Neuron (in vitro differentiated cells): ENCODE data around the gene AVL9.

Source experiments
- H2AFZ ChIP-seq: one replicate; pipeline ENCODE4 v1.6.1; 2013; ENCODE audit warnings: low read depth, mild to moderate bottlenecking, inconsistent platforms, low read length, moderate library complexity
- H3K27me3 ChIP-seq: one replicate; pipeline ENCODE4 v1.6.1; 2013; ENCODE audit warnings: low read length; ENCODE audit not compliant: insufficient read depth
- H3K36me3 ChIP-seq: one replicate; pipeline ENCODE4 v1.6.1; 2013; ENCODE audit warnings: low read length; ENCODE audit not compliant: insufficient read depth
- H3K4me1 ChIP-seq: one replicate; pipeline ENCODE4 v1.6.1; 2013; ENCODE audit warnings: low read length; ENCODE audit not compliant: insufficient read depth
- H3K4me3 ChIP-seq: 2 replicates; pipeline ENCODE4 v1.5.1; 2013; ENCODE audit warnings: mild to moderate bottlenecking, low read length, moderate library complexity
- H3K9me3 ChIP-seq: one replicate; pipeline ENCODE4 v1.6.1; 2013; ENCODE audit warnings: low read length

Gene AVL9

DNA sequence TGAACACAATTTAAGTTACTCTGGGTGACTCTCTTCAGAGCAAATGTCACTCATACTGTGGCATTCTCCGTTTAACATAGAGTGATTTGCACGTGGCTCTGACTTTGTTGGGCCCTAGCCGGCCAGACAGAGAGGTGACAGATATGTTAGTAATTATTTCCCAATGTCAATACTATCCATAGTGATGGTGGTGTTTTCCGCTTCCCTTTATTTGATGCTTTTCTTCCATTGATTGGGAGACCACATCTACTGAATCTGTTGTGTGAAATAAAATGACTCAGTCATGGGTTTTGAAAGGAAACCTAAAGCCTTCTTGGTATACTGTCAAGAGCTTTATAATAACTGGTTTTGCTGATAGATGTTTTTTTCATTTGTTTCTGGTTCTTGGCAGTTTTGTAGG lies 7.4 kb downstream of the AVL9 start:
- Histone ChIP-seq H3K9me3 (peaks cover 4% of the 10 kb centered on the region), H3K4me3 (no peak overlapping the region), H3K27me3 (no peaks in the 10 kb centered on the region), H3K4me1 (peaks cover 19% of the 10 kb centered on the region), H2AFZ (no peak overlapping the region), H3K36me3 (peaks cover 10% of the 10 kb centered on the region)

- H3K4me3 ChIP-seq = no peak overlapping the region
- peaks cover 15% of the 10 kb centered on the region for H3K36me3 ChIP-seq
- H3K9me3 ChIP-seq = peaks cover 17% of the 10 kb centered on the region
- H2AFZ ChIP-seq = no peak overlapping the region
- H3K27me3 ChIP-seq = no peaks in the 10 kb centered on the region
- H3K4me1 ChIP-seq = peaks cover 12% of the 10 kb centered on the region
Measured at GRCh38 chr7:32506266-32507054, 11.2 kb downstream of the AVL9 start.

GRCh38 chr7:32507414-32507813 lies 12.1 kb downstream of the AVL9 start:
- Histone ChIP-seq H3K36me3 (peaks cover 15% of the 10 kb centered on the region), H3K4me3 (no peak overlapping the region), H3K4me1 (peaks cover 4% of the 10 kb centered on the region), H3K27me3 (no peaks in the 10 kb centered on the region), H2AFZ (no peak overlapping the region), H3K9me3 (peaks cover 18% of the 10 kb centered on the region)

DNA sequence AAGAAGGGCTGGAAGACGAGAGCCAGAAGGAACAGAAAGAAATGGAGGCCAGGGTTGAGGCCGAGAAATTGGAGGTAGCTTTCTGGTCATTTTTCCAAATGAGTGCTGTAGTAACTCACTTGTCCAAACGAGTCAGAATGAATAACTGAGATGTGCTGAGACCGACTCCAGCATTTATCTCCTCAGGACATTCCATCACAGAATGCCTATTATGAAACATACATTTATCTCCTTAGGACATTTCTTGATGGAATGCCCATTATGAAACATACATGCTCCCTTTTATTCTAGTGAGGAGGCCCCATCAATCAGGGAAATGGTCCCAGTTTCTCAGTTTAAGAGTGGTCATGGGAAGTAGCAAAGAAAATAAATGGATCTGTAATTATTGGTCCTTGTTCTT lies 16.5 kb downstream of the AVL9 start:
- Histone ChIP-seq H3K9me3 (peaks cover 25% of the 10 kb centered on the region), H2AFZ (no peak overlapping the region), H3K36me3 (peaks cover 18% of the 10 kb centered on the region), H3K27me3 (no peaks in the 10 kb centered on the region), H3K4me3 (no peak overlapping the region), H3K4me1 (peaks cover 2% of the 10 kb centered on the region)

DNA sequence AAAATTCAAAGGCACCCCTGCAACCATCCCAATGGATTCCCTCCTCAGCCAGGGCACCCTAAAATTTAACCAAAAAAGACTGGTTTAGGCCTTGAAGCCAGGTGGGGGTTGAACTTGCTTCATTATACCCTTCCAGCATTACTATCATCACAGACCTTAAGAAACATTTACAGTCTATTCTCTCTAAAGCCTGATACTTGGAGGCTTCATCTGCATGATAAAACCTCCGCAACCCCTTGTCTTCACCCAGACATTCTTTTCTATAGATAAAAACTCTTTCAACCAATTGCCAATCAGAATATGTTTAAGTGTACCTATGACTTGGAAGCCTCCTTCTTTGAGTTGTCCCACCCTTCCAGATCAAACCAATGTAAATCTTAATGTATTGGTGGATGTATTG lies 17.9 kb downstream of the AVL9 start:
- no peak overlapping the region for H3K4me3 ChIP-seq
- peaks cover 29% of the 10 kb centered on the region for H3K9me3 ChIP-seq
- H3K4me1 ChIP-seq = peaks cover 2% of the 10 kb centered on the region
- H2AFZ ChIP-seq = no peak overlapping the region
- H3K27me3 ChIP-seq = no peaks in the 10 kb centered on the region
- peaks cover 15% of the 10 kb centered on the region for H3K36me3 ChIP-seq

- Histone ChIP-seq H3K4me3 (no peak overlapping the region), H3K27me3 (no peaks in the 10 kb centered on the region), H3K4me1 (peaks cover 2% of the 10 kb centered on the region), H3K36me3 (peaks cover 8% of the 10 kb centered on the region), H3K9me3 (peaks cover 32% of the 10 kb centered on the region), H2AFZ (no peak overlapping the region)
Measured at GRCh38 chr7:32515890-32516550, 20.7 kb downstream of the AVL9 start.

GRCh38 chr7:32516551-32517100 lies 21.3 kb downstream of the AVL9 start:
- Histone ChIP-seq H2AFZ (no peak overlapping the region), H3K4me3 (no peak overlapping the region), H3K27me3 (no peaks in the 10 kb centered on the region), H3K36me3 (peaks cover 8% of the 10 kb centered on the region), H3K9me3 (peaks cover 30% of the 10 kb centered on the region), H3K4me1 (peaks cover 2% of the 10 kb centered on the region)

DNA sequence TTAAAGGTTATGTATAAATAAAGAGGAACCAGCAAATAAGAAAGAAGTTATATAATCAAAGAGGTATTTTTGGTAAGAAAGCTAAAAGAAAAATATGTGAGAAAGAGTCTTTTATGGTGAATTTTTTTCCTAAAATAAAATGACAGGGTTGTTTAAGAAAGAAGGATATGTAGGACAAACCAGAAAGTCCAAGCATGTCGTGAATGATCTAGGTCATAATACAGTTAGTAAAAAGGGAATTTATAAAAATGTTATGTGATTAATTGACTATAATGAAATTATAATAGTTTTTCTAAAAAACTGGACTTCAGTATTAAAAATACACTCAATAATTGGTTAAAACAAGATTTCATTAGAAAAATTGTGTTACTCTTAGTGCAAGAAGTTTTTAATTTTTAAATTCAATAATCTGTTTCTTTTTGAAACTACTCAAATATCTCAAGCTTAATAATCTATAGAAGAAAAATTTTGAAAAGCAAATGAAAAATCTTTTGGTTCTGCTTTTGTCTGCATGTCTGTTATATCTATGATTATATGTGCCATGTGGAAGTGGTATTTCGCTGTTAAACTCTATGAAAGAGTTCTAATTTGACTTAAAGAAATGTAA lies 23.3 kb downstream of the AVL9 start:
- Histone ChIP-seq H2AFZ (no peak overlapping the region), H3K27me3 (no peaks in the 10 kb centered on the region), H3K36me3 (peaks cover 11% of the 10 kb centered on the region), H3K9me3 (peaks cover 36% of the 10 kb centered on the region), H3K4me1 (no peaks in the 10 kb centered on the region), H3K4me3 (no peak overlapping the region)

GRCh38 chr7:32519763-32520162 lies 24.5 kb downstream of the AVL9 start:
- no peaks in the 10 kb centered on the region for H3K4me1 ChIP-seq
- H3K4me3 ChIP-seq = no peak overlapping the region
- H3K36me3 ChIP-seq = peaks cover 11% of the 10 kb centered on the region
- H3K9me3 ChIP-seq = peaks cover 34% of the 10 kb centered on the region
- H2AFZ ChIP-seq = no peak overlapping the region
- H3K27me3 ChIP-seq = no peaks in the 10 kb centered on the region

DNA sequence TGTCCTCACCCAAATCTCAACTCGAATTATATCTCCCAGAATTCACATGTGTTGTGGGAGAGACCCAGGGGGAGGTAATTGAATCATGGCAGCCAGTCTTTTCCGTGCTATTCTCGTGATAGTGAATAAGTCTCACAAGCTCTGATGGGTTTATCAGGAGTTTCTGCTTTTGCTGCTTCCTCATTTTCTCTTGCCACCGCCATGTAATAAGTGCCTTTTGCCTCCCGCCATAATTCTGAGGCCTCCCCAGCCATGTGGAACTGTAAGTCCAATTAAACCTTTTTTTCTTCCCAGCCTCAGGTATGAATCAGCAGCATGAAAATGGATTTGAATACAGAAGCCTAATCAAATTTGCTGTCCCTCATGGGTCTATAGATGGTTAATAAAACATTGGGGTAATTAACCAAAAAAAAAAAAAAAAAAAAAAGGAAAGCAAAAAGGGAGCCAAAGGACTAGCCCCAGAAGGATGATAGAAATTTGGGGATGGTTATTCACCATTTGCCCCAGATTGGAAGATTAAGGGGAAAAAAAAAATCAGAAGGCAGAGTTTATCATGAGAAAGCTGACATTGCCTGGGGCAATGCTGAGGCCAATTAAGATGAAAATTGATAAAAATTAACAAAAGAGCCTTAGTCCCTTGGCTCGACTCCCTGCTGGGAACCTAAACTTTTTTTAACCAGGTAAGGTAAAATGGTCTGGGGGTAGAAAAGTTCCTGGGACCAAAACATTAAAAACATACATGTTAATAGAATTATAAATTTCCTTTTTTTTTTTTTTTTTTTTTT lies 27.6 kb downstream of the AVL9 start:
- peaks cover 3% of the 10 kb centered on the region for H3K36me3 ChIP-seq
- peaks cover 23% of the 10 kb centered on the region for H3K9me3 ChIP-seq
- H3K27me3 ChIP-seq = no peaks in the 10 kb centered on the region
- no peak overlapping the region for H2AFZ ChIP-seq
- no peak overlapping the region for H3K4me3 ChIP-seq
- no peaks in the 10 kb centered on the region for H3K4me1 ChIP-seq

DNA sequence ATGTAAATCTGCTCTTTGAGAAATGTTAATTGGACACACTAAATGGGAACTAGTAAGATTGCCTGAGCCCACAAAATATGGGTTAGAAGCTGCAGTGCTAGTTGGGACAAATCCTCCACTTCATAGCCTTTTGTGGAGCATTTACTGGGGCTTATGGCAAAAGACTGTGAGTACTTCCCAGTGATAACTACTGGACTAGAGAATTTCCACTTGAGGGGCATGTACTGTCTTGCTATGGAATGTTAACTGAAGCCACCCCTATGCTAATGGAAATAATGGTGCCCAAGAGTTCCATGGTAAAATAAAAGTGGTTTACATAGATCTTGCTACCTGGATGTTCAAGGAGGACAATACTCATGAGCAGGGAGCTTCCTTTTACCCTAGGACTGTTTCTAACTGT lies 29.3 kb downstream of the AVL9 start:
- Histone ChIP-seq H3K4me3 (no peak overlapping the region), H3K27me3 (no peaks in the 10 kb centered on the region), H3K9me3 (peaks cover 20% of the 10 kb centered on the region), H3K36me3 (peaks cover 3% of the 10 kb centered on the region), H3K4me1 (no peaks in the 10 kb centered on the region), H2AFZ (no peak overlapping the region)

DNA sequence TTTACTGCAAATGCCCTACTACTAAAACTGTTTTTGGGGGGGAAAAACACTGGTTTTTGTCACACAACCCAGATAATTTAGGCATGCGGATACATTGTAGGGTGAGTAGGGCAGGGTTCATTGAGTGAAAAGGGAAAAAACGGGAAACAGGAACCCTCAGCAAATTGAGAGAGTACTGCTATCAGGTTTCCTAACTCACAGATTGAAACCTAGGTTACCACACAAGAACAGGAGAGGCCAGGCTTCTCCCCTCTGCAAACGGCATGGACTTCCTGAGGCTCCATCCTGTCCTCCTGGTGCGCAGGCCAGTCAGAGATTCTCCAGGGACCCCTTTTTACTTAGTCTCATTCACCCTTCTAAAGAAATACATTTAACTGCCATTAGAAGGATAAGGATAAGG lies 30.6 kb downstream of the AVL9 start:
- H3K36me3 ChIP-seq = peaks cover 3% of the 10 kb centered on the region
- H3K4me1 ChIP-seq = no peaks in the 10 kb centered on the region
- no peak overlapping the region for H2AFZ ChIP-seq
- H3K27me3 ChIP-seq = no peaks in the 10 kb centered on the region
- H3K4me3 ChIP-seq = no peak overlapping the region
- H3K9me3 ChIP-seq = peaks cover 10% of the 10 kb centered on the region
